Esophagus muscularis mucosa (tissue), 3 donors: Measurements from ENCODE around the gene TLL2.

Experiments used
- CTCF ChIP-seq, 3 experiments: fragments of 200-600 bp in 2 of 3; fragments of 450-650 bp in 1 of 3; sonication (generic) in 2 of 3; IDR thresholded peaks; one replicate each; pipeline ENCODE4 v1.5.1; 2017 to 2019; ENCODE audit warnings: antibody characterized with exemption in 3 of 3, mild to moderate bottlenecking in 2 of 3, moderate library complexity in 1 of 3
- POLR2A ChIP-seq: fragments of 450-650 bp; IDR thresholded peaks from one replicate; pipeline ENCODE4 v1.6.1; 2017; ENCODE audit warnings: antibody characterized with exemption, moderate library complexity, mild to moderate bottlenecking, low read depth
- POLR2AphosphoS5 ChIP-seq, 2 donors: sonication (generic); formaldehyde crosslinking; IDR thresholded peaks; one replicate each; pipeline ENCODE4 v1.6.1; 2017; ENCODE audit warnings: antibody characterized with exemption in 2 of 2

- no peak for TF ChIP-seq CTCF (IDR thresholded peaks at IDR 0.05)
- no peak for TF ChIP-seq POLR2A
- TF ChIP-seq POLR2AphosphoS5 (IDR thresholded peaks at IDR 0.05): no peak
These were observed 6.7 kb downstream of the TLL2 start for GRCh38 chr10:96507044-96507443.
